Lower lobe of right lung (tissue), 2 donors: ENCODE results near the gene GNAQ. TPM values are rescaled to one million over a fixed set of nuclear protein-coding genes. Genes with fewer than 3 reads are reported as not detected.
"Not testable (repeated sequence)": the region's sequence is repeated elsewhere in the genome, so short reads cannot be mapped to it uniquely, and the experiment has no call there.

Experiments
- ATAC-seq, 2 donors: fragments of 200-7000 bp; cut with Tn5 transposase; one replicate each; pipeline ENCODE4 v1.9.1; 2020 to 2022; ENCODE audit warnings: mild to moderate bottlenecking in 2 of 2, moderate library complexity in 2 of 2
- DNase-seq: peaks from one replicate; pipeline ENCODE4 v3.0.0-alpha.2; 2020
- H3K27ac ChIP-seq: fragments of 200-600 bp; one replicate; pipeline ENCODE4 v1.8.0; 2022
- H3K27me3 ChIP-seq: fragments of 200-600 bp; one replicate; pipeline ENCODE4 v1.8.0; 2022; ENCODE audit warnings: low read depth
- H3K36me3 ChIP-seq: fragments of 200-600 bp; one replicate; pipeline ENCODE4 v1.8.0; 2022; ENCODE audit warnings: mild to moderate bottlenecking
- H3K4me1 ChIP-seq: fragments of 200-600 bp; one replicate; pipeline ENCODE4 v1.8.0; 2022
- H3K4me3 ChIP-seq: fragments of 200-600 bp; one replicate; pipeline ENCODE4 v1.8.0; 2022; ENCODE audit warnings: mild to moderate bottlenecking
- H3K9me3 ChIP-seq: fragments of 200-600 bp; one replicate; pipeline ENCODE4 v1.8.0; 2022
- intact Hi-C: fragments of 100-400 bp; cut with DNase I; formaldehyde crosslinking; loops from one replicate; pipeline ENCODE4 v1.11.0; 2022
- total RNA-seq: library from RNA; stranded (reverse); fragmentation: NEBNext Ultra II Directional; extraction: Animal tissue kit (Norgen Biotek cat#: 25700); gene quantifications from one replicate; pipeline ENCODE4 v1.2.1, GENCODE V29; 2021
- TF ChIP-seq, protein P1 (sequence below): fragments of 200-600 bp; IDR thresholded peaks from one replicate; pipeline ENCODE4 v1.8.0; 2022; ENCODE audit warnings: antibody characterized with exemption, mild to moderate bottlenecking
- donor health status: DM: no; HTN: yes; CAD: no; lungs with severe emphysema.

The GNAQ gene
- total RNA-seq, 1 donor from 2014 or later: 130 TPM

DNA sequence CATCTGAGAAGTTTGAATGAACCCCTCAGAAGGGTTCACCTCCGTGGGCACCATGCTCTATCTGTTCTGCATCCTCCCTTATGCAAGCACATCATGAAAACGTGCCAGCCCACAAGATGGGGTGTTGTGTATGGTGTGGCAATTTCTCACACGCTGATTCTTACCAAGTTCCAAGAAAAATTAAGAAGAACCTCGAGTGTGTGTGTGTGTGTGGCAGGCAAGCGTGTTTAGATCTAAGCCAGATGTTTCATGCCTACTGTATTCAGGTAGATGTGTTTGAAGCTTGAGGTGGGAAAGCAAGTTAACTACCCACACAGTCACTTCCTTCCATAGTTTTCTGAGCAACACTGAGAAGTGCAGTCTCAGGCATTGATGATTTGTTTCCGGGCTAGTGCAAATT is 305.8 kb downstream of the GNAQ start:
- DNase-seq (no peak), ATAC-seq (no peak)
- H3K4me3 ChIP-seq: no peak overlapping the region
- TF ChIP-seq, protein P1, sequence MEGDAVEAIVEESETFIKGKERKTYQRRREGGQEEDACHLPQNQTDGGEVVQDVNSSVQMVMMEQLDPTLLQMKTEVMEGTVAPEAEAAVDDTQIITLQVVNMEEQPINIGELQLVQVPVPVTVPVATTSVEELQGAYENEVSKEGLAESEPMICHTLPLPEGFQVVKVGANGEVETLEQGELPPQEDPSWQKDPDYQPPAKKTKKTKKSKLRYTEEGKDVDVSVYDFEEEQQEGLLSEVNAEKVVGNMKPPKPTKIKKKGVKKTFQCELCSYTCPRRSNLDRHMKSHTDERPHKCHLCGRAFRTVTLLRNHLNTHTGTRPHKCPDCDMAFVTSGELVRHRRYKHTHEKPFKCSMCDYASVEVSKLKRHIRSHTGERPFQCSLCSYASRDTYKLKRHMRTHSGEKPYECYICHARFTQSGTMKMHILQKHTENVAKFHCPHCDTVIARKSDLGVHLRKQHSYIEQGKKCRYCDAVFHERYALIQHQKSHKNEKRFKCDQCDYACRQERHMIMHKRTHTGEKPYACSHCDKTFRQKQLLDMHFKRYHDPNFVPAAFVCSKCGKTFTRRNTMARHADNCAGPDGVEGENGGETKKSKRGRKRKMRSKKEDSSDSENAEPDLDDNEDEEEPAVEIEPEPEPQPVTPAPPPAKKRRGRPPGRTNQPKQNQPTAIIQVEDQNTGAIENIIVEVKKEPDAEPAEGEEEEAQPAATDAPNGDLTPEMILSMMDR: no peak
- H3K27me3 ChIP-seq: no peaks in the 10 kb centered on the region
- peaks cover 52% of the 10 kb centered on the region for H3K36me3 ChIP-seq
- no peak overlapping the region for H3K27ac ChIP-seq
- no peaks in the 10 kb centered on the region for H3K4me1 ChIP-seq
- intact Hi-C loops: no loop called here
- peaks cover 3% of the 10 kb centered on the region for H3K9me3 ChIP-seq

DNA sequence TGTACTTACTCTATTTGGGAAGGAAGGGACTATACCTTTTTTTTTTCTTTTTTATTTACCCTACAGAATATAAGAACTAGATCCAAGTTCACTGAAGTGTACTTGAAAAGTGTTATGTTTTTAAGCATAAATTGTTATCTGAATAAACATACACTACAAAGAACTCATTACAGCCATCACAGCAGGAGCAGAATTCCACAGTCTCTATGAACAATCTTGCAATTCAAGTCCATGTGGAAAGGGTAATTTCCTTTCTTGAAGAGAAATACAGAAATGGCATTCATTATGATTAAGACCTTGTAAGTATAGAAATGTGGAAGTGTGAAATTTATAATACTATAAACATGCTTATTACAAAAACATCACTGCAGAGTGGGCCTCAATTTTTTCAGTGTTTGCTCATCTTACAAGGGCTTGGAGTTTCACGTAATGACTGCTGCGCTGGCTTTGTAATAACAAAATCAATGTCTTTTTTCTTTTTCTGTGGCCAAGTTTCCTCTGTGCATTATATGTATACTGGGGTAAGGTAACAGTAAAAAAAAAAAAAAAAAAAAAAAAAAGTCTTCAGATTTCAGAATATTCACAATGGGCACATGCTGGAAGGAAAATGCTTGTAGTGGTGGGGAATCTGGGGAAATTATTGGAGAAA is 306.4 kb downstream of the GNAQ start:
- no peaks in the 10 kb centered on the region for H3K27me3 ChIP-seq
- H3K27ac ChIP-seq: no peak overlapping the region
- peaks cover 3% of the 10 kb centered on the region for H3K9me3 ChIP-seq
- DNase-seq (no peak), ATAC-seq (no peak)
- no peak overlapping the region for H3K4me3 ChIP-seq
- TF ChIP-seq, protein P1: no peak
- intact Hi-C loops: no loop called here
- no peaks in the 10 kb centered on the region for H3K4me1 ChIP-seq
- peaks cover 58% of the 10 kb centered on the region for H3K36me3 ChIP-seq

DNA sequence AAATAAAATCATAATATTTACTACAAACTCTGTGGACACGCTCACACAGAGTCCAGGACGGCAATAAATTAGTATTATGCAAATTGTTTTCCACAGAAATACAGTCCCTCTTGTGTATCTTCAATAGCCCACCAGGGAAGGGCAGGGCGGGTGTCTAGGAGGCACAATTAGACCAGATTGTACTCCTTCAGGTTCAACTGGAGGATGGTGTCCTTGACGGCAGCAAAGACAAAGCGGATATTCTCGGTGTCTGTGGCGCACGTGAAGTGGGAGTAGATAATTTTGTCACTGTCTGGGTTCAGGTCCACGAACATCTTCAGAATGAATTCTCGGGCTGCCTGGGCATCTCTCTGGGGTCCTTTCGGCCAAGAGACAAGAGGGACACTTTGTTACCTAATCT is 310.5 kb downstream of the GNAQ start:
- peaks cover 33% of the 10 kb centered on the region for H3K36me3 ChIP-seq
- H3K4me3 ChIP-seq, intact Hi-C loops, H3K27me3 ChIP-seq, H3K4me1 ChIP-seq, DNase-seq, H3K9me3 ChIP-seq, ATAC-seq, H3K27ac ChIP-seq: not testable (repeated sequence)

DNA sequence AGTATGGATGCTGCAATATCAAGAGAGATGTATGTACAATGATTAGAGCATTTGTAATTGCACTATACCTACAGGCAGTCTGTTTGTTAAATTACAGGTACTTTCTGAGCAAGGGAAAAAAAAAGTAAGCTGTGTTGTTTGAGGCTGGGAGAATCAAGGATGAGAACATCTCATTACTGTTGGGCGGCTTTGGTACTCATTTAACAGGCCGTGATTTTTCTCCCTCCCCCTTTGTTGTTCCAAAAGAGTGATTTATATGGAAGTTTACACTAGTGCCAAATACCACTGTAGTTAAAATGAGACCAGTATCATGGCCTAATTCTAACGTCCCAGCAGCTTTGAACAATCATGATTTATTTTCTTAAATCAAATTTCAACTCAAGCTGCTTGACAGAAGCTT is 312.3 kb downstream of the GNAQ start:
- DNase-seq: no peak
- Histone ChIP-seq H3K27ac (no peak overlapping the region), H3K4me3 (no peak overlapping the region), H3K27me3 (no peaks in the 10 kb centered on the region), H3K9me3 (peaks cover 3% of the 10 kb centered on the region), H3K36me3 (peaks cover 22% of the 10 kb centered on the region), H3K4me1 (peaks cover 4% of the 10 kb centered on the region)
- intact Hi-C loops: no loop called here
- ATAC-seq: no peak
- TF ChIP-seq, protein P1: no peak

DNA sequence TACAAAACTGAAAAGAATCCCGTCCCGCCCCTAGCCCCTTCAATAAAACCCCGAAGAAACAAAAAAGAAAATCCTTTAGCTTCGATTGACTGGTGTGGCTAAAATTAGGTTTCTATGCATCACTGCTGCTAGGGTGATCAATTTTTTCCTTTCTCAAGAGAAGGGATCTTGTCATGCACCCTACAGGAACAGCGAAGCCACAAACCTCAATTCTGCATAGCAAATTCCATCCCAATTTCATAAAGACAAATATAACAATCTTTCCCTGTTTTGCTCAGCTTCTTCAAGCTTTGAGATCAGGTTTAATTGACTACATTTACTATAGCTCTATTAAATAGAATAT is 313.3 kb downstream of the GNAQ start:
- H3K27me3 ChIP-seq: not testable (repeated sequence)

DNA sequence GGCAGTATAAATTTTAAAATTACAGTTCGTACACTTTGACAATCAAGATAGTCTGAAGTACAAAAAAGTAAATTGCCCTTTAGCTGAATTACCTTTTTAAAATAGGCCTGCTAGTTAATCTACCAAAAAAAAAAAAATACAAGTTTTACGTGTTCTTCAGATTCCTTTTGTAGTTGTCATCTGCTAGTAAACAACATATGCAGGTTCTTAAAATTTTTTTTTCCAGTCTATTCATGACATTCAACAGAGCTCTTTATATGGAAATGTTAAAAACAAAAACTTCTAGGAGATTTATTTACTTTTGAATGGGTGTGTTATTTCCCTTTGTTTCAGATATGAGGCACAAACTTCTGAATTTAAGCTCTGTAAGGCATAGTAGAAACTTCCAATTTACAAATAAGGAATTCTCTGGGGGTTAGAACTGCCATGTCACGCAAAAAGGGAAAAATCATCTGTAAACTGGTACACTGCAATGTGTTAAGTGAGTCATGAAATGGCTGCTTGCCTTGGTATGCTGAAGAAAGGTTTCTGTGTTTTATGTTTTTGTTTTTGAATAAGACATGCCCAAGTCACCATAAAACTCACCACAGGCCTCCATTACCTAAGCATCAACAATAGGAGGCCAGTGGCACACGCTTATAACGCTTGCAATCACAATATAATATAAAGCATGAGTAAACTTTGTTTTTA is 313.9 kb downstream of the GNAQ start:
- DNase-seq, H3K27ac ChIP-seq, intact Hi-C loops, H3K27me3 ChIP-seq, ATAC-seq, H3K9me3 ChIP-seq, H3K4me1 ChIP-seq, H3K4me3 ChIP-seq: not testable (repeated sequence)
- peaks cover 16% of the 10 kb centered on the region for H3K36me3 ChIP-seq

More for the DNA sequence above, 313.3 kb downstream of the GNAQ start:
- H3K27ac ChIP-seq, H3K4me1 ChIP-seq, ATAC-seq, intact Hi-C loops, H3K4me3 ChIP-seq, H3K9me3 ChIP-seq, DNase-seq: not testable (repeated sequence)
- H3K36me3 ChIP-seq: peaks cover 18% of the 10 kb centered on the region

DNA sequence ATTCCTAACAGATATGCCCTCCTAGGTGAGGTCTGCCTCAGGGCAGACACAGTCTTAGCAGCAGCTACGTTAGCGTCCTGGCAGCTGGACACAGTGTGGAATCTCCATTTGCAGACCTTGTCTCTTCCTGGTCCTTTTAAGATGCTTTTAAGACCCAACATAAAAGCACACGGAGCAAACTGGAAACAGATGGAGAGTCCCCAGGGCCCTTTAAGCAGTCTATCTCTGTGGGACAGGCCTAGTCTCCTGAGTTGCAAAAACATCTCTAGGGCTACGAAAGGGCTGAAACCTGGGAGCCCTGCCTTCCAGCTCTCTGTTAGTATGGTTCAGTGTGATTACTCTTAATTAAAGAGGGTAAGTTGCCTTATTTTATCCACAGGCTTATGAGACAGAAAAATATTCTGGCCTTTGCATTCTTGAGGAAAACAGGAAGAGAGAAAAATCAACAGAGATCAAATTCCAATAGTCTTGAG is 317.5 kb downstream of the GNAQ start:
- Histone ChIP-seq H3K4me1 (peaks cover 4% of the 10 kb centered on the region), H3K27ac (no peak overlapping the region), H3K4me3 (no peak overlapping the region), H3K36me3 (no peaks in the 10 kb centered on the region), H3K27me3 (no peaks in the 10 kb centered on the region), H3K9me3 (no peaks in the 10 kb centered on the region)
- ATAC-seq (peak in 1 of 2 donors; percentile 16), DNase-seq (no peak)
- intact Hi-C loops: no loop called here
- TF ChIP-seq, protein P1: no peak
